Head of caudate nucleus (tissue), 42 donors: ENCODE data around the gene C1orf226.

Experiments used
- DNase-seq, 42 donors: peaks; one replicate each; pipeline versions ENCODE4 v3.0.0 to v3.0.0-alpha.2; 2020 to 2021; ENCODE audit warnings: mixed read lengths in 7 of 42
- intact Hi-C: fragments of 100-400 bp; cut with DNase I; formaldehyde crosslinking; loops from one replicate; pipeline ENCODE4 v1.15.0; 2022

C1orf226 gene

DNA sequence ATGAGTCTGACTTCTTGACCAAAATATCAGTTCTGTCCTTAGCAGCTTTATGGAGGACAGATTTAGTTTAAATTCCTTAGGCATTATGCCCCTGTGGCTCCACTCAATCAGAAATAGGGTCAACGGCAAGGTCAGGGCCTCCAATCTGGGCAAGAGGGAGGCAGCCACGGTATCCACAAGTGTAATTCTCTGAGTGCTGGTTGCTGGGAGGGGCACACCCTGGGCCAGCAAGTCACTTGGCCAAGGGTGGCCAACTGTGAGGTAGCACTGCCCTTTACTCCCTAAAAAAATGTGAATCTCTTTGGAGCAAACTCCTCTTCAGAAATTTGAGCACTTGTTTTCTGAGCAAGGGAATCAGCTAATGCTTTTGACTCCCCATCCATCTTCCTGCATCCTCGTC is 17.7 kb upstream of the C1orf226 start:
- DNase-seq: no peak
- intact Hi-C loops: no loop called here

- DNase-seq: no peak
- intact Hi-C loops: no loop called here
These were observed 17.0 kb upstream of the C1orf226 start for GRCh38 chr1:162364498-162364897.

GRCh38 chr1:162365284-162366020 is 16.1 kb upstream of the C1orf226 start:
- intact Hi-C loops: no loop called here
- DNase-seq: no peak

DNA sequence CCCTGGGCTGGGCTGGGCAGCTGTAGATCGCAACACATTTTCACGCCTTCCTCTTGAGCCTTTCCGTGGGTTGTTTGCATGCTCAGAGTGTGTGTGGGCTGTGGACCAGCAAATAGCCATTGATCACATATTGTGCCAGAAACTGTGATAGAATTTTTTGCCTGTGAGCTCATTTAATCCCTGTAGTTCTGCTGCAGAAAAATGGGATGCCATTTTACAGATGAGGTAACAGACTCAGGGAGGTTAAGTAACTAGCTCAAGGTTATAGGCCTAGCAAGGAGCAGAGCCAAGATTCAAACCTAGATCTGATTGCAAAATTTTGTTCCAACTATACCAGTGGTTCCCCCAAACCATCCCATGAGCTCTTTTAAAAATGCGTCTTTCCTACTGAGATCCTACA is 15.4 kb upstream of the C1orf226 start:
- intact Hi-C loops: no loop called here
- DNase-seq: no peak

- intact Hi-C loops: no loop called here
- DNase-seq: no peak
These were observed 14.9 kb upstream of the C1orf226 start for GRCh38 chr1:162366671-162367070.

- intact Hi-C loops: no loop called here
- DNase-seq: no peak
These were observed 14.5 kb upstream of the C1orf226 start for GRCh38 chr1:162367073-162367472.

- DNase-seq: no peak
- intact Hi-C loops: no loop called here
These were observed 13.8 kb upstream of the C1orf226 start for GRCh38 chr1:162367772-162368171.

DNA sequence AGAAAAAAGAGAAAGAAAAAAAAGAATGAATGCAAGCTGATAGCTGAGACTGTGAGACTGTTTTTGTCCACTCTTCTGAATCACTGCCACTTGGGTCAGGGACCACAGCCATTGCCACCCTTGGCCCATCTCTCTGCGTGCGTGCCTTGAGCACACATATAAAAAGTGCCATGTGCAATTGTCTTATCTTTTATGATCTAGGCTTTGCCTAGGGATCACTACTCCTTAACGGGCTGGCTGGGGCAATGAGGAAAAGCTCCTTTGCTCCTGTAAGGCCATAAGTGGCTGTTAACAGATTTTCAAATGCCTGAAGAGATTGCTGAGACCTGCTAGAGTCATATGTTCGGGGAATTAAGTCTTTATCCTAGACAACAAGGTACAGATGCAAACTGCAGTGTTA is 13.1 kb upstream of the C1orf226 start:
- DNase-seq: no peak
- intact Hi-C loops: no loop called here

DNA sequence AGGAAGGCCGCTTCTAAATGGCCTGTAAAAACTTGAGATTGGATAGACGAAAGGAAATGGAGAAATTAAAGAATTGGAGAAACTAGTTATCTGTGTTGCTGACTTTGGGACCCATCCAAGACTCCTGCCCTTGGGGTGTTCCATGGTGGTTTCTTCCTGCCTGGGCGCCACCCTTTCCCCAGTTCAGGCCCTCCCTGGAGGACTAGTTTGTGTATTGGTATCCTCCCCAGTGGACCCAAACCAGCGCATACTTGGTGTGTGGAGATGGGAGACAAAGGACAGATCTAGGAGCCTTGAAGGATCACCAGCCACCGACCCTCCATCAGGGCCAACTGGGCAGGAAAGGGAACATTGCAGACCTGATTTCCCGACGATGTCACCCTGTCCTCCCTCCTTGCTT is 12.0 kb upstream of the C1orf226 start:
- peak in 2 of 42 donors; percentile 7 to 33 for DNase-seq
- intact Hi-C loops: no loop called here

- DNase-seq: no peak
- intact Hi-C loops: no loop called here
These were observed 11.4 kb upstream of the C1orf226 start for GRCh38 chr1:162370161-162370560.

DNA sequence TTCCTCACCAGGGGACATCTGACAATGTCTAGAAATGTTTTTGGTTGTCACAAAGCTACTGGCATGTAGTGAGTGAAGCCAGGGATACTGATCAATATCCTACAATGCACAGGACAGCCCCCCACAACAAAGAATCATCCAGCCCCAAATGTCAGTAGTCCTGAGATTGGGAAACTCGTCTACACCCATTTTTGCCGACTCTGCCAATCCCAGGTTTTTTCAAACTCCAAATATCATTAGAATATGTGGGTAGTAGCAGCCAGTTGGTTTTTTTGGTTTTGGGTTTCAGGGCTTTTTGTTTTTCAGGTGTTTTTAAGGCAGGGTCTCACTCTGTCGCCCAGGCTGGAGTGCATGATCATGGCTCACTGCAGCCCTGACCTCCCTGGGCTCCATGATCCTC is 10.8 kb upstream of the C1orf226 start:
- peak in 2 of 42 donors; percentile 2 to 5 for DNase-seq
- intact Hi-C loops: no loop called here

- intact Hi-C loops: no loop called here
- DNase-seq: peak in 1 of 42 donors; percentile 7
These were observed 9.9 kb upstream of the C1orf226 start for GRCh38 chr1:162371611-162372010.

DNA sequence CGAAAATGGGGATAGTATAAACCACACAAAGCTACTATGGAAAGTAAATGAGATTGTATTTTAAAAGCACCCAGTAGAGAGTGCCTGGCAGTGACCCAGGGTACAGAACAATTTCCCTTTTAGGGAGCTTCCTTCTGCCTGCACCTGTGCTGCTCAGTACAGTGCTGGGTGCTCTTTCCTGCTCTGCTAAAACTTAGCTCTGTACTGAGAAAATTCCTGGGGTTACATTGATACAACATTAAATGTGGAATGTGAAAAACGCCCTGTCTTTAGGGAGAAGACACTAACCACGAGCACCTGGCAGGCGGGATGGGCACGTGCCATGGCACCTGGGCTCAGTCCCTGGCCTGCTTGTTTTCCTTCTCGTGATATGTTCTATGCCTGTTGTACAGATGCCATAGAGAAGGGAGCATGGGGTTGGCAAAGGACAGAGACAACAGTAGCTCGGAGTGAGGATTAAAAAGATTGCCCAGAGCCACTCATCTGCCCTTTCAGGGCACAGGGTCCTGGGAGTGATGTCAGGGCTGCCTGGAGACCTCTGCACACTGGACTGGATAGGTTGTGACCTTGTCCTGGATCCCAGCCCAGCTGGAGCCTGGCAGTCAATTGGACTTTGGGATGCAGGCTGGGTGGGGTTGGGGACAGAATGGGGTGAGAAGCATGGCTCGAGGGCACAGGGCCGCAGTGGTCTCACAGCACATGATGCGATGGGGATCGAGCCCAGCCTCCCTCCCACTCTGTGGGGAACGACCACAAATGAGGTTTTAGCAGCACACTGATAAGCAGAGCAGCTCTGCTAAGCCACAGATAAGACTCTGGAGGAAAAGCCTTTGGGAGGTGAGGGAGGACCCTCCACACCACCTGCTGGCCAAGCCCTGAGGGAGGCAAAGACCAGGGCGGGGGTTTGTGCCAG is 9.1 kb upstream of the C1orf226 start:
- intact Hi-C loops: no loop called here
- peak in 1 of 42 donors; percentile 4 for DNase-seq

- intact Hi-C loops: no loop called here
- no peak for DNase-seq
These were observed 8.5 kb upstream of the C1orf226 start for GRCh38 chr1:162373072-162373427.

- intact Hi-C loops: no loop called here
- DNase-seq: no peak
These were observed 7.8 kb upstream of the C1orf226 start for GRCh38 chr1:162373541-162374260.

DNA sequence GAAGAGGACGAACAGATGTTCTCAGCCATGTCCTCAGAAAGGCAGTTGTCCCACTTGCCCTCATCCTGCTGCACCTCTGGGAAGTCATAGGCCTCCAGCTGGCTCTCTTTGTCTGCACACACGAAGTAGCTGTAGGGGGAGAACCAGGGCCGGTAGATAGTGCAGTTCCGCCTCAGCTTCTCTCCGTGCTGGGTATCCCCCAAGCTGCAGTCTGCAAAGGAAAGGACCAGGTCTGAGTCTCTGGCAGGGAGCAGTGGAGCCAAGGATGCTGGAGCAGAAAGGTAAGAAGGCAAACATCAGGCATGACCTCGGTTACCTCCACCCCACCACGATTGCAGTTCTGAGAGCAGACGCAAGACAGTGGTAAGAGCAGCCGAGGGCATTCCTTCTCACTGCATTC is 7.1 kb upstream of the C1orf226 start:
- intact Hi-C loops: no loop called here

GRCh38 chr1:162375463-162375862 is 6.1 kb upstream of the C1orf226 start:
- DNase-seq: no peak
- intact Hi-C loops: no loop called here

More for the DNA sequence above, 7.1 kb upstream of the C1orf226 start:
- DNase-seq: no peak

DNA sequence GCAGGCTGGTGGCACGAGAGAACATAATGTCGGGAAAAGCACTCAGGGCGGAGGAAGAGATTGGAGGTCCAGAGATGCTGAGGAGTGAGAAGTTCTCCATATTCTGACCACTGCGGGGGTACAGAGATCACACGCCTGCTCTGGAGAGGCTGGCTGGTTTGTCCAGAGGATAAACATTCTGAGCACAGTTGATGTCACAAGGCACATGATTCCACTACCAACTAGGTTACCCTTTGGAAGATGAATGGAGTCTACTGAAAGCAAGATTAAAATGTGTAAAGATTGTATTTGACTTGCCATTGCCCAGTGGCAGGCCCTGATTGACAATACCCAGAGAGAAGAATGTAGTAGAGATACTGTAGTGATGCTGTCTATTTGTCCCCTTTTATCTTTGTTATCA is 4.8 kb upstream of the C1orf226 start, which contains the start of gene SPATA46:
TSS of gene SPATA46 (minus strand) at position 164 of the 400 bp plus-strand sequence. CDS start at position 100, 64 bp downstream.
- DNase-seq: peak in 2 of 42 donors; percentile 1 to 7
- intact Hi-C loops: no loop called here

DNA sequence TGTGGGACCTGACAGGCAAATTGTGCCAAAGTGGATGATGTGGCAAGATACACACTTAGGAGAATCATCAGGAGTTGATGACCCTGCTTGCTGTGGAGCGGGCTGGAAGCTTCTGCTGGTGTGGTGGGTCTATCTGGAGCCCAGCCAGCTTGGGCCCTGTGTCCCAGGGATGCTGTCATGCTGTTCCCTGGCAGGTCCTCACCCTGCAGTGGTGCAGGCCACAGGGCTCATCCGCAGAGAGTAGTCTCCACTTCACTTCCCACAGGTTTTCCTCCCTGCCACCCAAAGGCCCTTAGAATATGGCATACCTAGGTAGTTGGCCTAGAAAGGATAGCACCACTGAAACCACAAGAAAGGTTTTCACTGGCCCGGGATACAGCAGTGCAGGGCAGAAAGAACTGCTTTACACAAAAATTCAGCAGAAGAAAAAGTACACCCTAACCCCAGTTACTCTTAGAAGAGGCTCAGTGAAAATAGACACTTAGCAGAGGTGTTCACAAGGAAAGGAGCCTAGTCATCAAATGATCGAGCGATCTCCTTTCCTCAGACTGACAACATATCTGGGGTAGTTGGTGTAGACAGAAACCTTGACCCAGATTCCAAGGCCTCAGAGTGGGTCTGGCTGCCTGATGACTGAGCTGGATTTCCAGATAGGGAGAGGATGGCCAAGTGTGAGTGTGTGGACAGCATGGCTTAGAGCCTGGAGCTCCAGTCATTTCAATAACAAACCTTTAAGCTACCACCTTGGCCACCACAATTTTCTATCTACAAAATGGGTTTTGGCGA is 1.3 kb upstream of the C1orf226 start:
- peak in 2 of 42 donors; percentile 10 to 34 for DNase-seq
- intact Hi-C loops: no loop called here
